Neuron (in vitro differentiated cells): ENCODE data around the gene DUSP18.
A peak's percentile ranks its signal among the peaks of the same experiment; 100 is the strongest.

Experiments
- H2AFZ ChIP-seq: one replicate; pipeline ENCODE4 v1.6.1; 2013; ENCODE audit warnings: low read depth, mild to moderate bottlenecking, inconsistent platforms, low read length, moderate library complexity
- H3K27me3 ChIP-seq: one replicate; pipeline ENCODE4 v1.6.1; 2013; ENCODE audit warnings: low read length; ENCODE audit not compliant: insufficient read depth
- H3K36me3 ChIP-seq: one replicate; pipeline ENCODE4 v1.6.1; 2013; ENCODE audit warnings: low read length; ENCODE audit not compliant: insufficient read depth
- H3K4me1 ChIP-seq: one replicate; pipeline ENCODE4 v1.6.1; 2013; ENCODE audit warnings: low read length; ENCODE audit not compliant: insufficient read depth
- H3K4me3 ChIP-seq: 2 replicates; pipeline ENCODE4 v1.5.1; 2013; ENCODE audit warnings: mild to moderate bottlenecking, low read length, moderate library complexity
- H3K9me3 ChIP-seq: one replicate; pipeline ENCODE4 v1.6.1; 2013; ENCODE audit warnings: low read length

Gene DUSP18

DNA sequence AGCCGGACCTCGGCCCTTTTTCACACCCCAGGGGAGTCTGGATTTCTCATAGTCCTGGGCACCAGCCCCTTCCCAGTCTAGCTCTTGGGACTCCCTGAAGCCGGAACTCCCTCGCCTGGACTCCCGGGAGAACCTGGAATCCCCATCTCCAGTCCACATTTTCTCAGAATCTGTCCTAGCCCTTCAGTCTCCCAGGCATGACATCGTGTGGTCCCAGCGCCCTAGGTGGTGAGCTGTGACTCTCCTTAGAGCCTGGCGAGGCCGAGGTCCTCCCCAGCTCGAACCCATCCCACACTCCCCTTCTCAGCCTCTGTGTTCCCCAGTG lies 673 bp upstream of the DUSP18 start:
- H2AFZ ChIP-seq, result peak overlapping the region; percentile 86
- H3K4me3 ChIP-seq, result peak overlapping the region; percentile 72
- H3K36me3 ChIP-seq, result no peaks in the 10 kb centered on the region

DNA sequence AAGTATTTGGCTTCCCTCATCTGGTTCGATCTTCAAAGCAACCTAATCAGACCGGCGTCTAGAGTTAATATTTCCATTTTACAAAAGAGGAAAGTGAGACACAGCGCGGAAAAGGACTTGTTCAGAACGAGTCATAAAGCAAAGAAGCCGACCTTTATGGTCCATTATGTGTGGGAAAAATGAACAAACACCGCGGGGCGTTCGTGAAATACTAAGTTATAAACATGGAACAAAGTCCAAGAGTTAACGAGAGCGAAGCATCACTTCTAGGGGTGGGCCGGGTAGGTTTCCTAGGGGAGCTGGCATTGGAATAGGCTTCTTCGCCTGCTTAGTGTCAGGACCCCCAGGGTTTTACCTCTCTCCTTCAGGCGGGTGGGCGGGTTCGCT lies 575 bp downstream of the DUSP18 start:
- H3K36me3 ChIP-seq, result no peaks in the 10 kb centered on the region
- H3K9me3 ChIP-seq, result no peaks in the 10 kb centered on the region
- peaks cover 4% of the 10 kb centered on the region for H3K27me3 ChIP-seq
- H3K4me1 ChIP-seq, result peaks cover 13% of the 10 kb centered on the region
- peak overlapping the region; percentile 72 for H3K4me3 ChIP-seq
- peak overlapping the region; percentile 86 for H2AFZ ChIP-seq

More for the DNA sequence above, 673 bp upstream of the DUSP18 start:
- Histone ChIP-seq H3K27me3 (peaks cover 8% of the 10 kb centered on the region), H3K4me1 (peaks cover 13% of the 10 kb centered on the region), H3K9me3 (no peaks in the 10 kb centered on the region)

DNA sequence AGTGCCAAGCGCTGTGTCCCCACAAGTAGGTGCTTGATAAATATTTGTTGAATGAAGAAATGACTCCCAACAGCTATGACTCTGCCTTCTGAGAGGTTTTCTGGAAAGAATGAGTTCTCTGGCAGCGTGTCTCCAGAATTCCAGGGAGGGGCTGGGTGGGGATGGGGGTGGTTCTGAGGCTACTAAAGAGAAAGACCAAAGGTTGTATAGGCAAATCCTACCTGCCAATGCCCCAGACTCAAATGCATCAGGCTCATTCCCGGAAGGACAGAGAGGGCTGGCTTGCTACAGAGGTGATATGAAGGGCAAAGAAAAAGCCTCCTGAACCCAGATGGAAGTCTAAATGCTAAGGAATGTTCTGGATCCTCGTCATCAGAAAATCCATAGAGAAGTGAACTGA lies 1.9 kb downstream of the DUSP18 start:
- H3K4me3 ChIP-seq, result no peak overlapping the region
- peaks cover 13% of the 10 kb centered on the region for H3K4me1 ChIP-seq
- H2AFZ ChIP-seq, result no peak overlapping the region
- H3K27me3 ChIP-seq, result peaks cover 4% of the 10 kb centered on the region
- H3K9me3 ChIP-seq, result no peaks in the 10 kb centered on the region
- H3K36me3 ChIP-seq, result no peaks in the 10 kb centered on the region

DNA sequence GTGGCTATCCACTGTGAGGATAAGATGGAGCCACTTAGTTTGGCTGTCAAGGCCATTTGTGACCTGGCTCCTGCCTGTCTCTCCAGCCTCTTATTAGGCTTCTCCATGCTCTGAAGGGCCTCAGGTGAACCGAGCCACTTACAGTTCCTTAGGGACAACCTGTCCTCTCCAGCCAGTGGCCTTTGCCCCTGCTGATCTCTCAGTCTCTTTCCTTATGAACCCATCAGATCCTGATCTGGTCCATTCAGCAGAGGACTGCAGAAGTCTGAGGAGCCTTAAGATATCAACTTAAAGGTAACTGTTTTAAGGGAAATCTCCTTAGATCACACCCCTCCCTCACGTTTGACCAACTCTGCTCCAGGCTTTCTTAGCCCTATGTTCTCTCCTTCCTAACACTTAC lies 2.4 kb downstream of the DUSP18 start:
- peaks cover 4% of the 10 kb centered on the region for H3K27me3 ChIP-seq
- H3K4me1 ChIP-seq, result peaks cover 13% of the 10 kb centered on the region
- H3K36me3 ChIP-seq, result no peaks in the 10 kb centered on the region
- no peak overlapping the region for H3K4me3 ChIP-seq
- no peaks in the 10 kb centered on the region for H3K9me3 ChIP-seq
- H2AFZ ChIP-seq, result no peak overlapping the region

DNA sequence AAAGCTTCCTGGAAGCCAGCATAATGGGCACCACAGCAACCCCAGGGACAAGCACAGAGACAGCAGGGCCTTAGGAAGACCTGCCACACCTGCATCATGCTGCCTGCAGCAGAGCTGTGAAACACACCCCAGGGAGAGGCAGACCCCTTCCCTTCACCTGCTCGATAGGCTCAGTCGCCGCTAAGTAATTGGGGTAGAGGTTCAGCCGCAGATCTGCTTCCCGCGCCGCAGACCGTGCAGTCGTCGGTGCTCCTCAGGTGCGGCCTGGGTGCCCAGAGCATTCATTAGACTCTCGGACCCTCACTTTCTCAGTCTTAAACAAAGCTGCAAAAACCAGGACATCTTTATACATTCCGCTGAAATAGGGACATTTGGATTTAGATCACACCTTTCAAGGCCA lies 2.9 kb downstream of the DUSP18 start:
- peaks cover 4% of the 10 kb centered on the region for H3K27me3 ChIP-seq
- H3K36me3 ChIP-seq, result no peaks in the 10 kb centered on the region
- H3K4me1 ChIP-seq, result peaks cover 13% of the 10 kb centered on the region
- no peak overlapping the region for H2AFZ ChIP-seq
- no peaks in the 10 kb centered on the region for H3K9me3 ChIP-seq
- H3K4me3 ChIP-seq, result no peak overlapping the region

DNA sequence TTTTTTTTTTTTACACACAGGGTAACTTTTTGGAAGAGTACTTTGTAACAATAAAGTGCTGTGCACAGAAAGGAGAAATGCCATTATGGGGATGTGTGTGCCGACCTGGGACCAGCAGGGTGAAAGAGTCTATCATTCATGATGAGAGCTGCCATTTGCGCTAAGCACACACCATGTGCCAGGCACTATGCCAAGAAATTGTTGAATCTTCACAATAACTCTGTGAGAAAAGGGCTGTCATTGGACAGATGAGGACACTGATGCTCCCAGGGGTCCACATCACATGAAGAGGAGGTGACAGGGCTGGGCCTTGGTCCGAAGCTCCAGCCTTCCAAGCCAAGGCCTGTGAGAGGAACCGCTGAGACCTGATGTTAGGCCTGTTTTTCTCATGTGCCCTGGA lies 5.6 kb downstream of the DUSP18 start:
- Histone ChIP-seq H3K36me3 (no peaks in the 10 kb centered on the region), H2AFZ (no peak overlapping the region), H3K9me3 (no peaks in the 10 kb centered on the region), H3K27me3 (no peaks in the 10 kb centered on the region), H3K4me3 (no peak overlapping the region), H3K4me1 (peaks cover 5% of the 10 kb centered on the region)

DNA sequence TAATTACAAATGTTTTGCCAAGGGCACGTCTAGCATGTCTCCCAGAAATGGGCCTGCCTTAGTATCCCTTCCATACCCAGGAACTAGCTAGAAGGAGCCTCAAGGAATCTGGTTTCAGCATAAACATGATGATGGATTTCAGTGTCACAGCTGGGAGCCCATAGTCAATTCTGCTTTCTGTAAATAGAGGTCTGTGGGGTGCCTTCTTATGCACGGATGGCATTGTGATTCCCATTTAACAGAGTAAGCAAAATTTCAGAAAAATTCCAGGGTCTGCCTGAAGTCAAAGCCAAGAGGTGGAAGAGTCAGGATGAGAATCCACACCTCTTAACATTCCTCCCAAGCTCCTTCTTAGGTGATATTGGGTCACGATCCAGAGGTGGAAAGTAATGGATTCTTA lies 12.1 kb downstream of the DUSP18 start:
- Histone ChIP-seq H3K27me3 (no peaks in the 10 kb centered on the region), H3K36me3 (no peaks in the 10 kb centered on the region), H3K4me3 (no peak overlapping the region), H2AFZ (no peak overlapping the region), H3K9me3 (peaks cover 4% of the 10 kb centered on the region), H3K4me1 (peaks cover 3% of the 10 kb centered on the region)

DNA sequence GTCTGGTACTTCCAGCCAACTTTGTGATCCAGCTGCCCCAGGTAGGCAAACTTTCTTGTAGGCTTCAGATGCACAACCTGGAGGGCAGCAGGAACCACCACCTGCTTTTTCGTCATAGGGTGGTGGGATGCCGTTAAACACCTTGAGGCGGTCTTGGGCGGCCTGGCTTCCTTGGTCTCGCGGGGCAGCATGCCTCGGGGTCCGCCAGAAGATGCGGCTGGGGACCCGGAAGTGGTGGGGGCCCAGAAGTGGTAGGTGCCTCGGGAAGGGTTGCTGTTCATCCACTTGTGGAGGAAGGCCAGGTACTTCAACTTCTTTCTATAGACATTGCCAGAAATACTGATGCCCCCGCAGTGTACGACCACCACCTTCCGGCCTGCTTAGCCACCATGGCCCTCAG lies 13.3 kb downstream of the DUSP18 start:
- Histone ChIP-seq H3K9me3 (peaks cover 4% of the 10 kb centered on the region), H3K4me1 (peaks cover 3% of the 10 kb centered on the region), H2AFZ (no peak overlapping the region), H3K4me3 (no peak overlapping the region), H3K27me3 (no peaks in the 10 kb centered on the region), H3K36me3 (no peaks in the 10 kb centered on the region)

DNA sequence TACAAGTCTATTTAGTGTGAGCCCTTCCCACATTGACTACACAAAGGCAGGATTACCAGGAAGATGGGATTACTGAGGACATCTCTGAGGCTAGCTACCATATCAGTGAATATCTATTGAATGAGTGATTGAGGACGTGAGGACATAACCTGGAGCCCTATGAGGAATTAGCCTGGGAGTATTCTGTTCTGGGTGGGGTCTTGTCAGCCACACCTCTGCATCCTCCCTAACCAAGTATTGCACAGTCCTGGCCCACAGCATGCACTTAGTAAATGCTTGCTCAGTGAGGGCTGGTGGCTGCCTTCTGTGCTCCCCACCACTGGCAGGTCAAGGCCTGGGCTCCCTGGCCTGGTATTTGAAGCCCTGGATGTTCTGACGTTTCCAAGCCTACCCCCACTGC lies 14.8 kb downstream of the DUSP18 start:
- Histone ChIP-seq H3K4me3 (no peak overlapping the region), H2AFZ (no peak overlapping the region), H3K36me3 (no peaks in the 10 kb centered on the region), H3K27me3 (no peaks in the 10 kb centered on the region), H3K4me1 (peaks cover 3% of the 10 kb centered on the region), H3K9me3 (peaks cover 4% of the 10 kb centered on the region)

DNA sequence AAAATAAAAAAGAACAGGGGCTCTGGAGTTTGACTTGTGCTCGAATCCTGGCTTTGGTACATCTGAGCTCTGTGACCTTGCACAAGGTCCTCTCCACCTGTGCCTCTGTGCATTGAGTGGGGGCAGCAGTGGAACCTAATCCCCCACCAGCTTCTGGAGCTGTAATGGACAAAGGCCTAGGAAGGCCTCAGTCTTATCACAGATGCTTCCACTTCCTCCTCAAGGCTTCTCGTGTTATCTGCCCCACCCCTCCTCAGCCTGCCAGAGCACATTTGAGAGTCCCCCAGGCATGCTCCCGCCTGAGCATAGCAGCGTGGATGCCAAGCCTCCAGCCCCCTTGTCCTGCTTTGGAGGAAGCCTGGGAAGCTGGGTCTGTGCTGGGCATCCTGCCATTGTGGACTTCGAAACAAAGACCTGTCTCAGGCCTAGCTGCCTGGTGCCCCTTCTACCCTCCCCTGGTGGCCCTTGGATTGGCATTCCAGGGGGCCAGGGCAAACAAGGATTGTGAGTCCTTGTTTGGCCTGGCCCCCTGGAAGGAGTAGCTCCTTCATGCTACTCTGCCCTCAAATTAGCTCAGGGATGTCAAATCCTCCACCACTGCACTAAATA lies 17.1 kb downstream of the DUSP18 start:
- no peaks in the 10 kb centered on the region for H3K27me3 ChIP-seq
- no peaks in the 10 kb centered on the region for H3K36me3 ChIP-seq

DNA sequence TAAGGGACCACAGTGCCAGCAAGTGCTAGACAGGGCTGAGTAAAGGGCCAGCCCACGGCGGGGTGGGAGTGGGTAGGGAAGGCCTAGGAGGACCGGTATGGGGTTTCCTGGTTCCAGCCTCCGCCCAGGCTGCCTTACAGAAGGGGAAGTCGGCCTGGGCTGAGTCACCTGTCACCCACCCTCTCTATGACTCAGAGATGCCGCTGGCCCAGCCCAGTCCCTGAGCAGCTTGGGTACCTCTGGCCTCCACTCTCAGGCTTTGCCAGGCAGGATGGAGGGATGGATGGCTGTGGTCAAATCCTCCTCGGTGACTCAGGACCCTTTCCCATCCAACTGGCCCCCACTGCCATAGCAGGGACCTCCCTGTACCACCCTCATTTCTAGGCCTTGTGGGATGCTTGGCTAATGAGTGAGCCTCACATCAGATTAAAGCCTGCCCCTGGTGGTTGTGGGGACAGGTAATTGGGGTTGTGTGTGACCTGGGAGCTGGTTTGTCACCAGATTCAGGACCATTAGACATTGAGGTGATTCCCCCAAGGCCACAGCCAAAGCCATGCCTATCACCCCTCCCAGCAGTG lies 18.2 kb downstream of the DUSP18 start:
- no peak overlapping the region for H3K4me3 ChIP-seq

More for the DNA sequence above, 17.1 kb downstream of the DUSP18 start:
- no peak overlapping the region for H2AFZ ChIP-seq
- H3K4me1 ChIP-seq, result peaks cover under 1% of the 10 kb centered on the region
- no peak overlapping the region for H3K4me3 ChIP-seq
- H3K9me3 ChIP-seq, result peaks cover 4% of the 10 kb centered on the region

DNA sequence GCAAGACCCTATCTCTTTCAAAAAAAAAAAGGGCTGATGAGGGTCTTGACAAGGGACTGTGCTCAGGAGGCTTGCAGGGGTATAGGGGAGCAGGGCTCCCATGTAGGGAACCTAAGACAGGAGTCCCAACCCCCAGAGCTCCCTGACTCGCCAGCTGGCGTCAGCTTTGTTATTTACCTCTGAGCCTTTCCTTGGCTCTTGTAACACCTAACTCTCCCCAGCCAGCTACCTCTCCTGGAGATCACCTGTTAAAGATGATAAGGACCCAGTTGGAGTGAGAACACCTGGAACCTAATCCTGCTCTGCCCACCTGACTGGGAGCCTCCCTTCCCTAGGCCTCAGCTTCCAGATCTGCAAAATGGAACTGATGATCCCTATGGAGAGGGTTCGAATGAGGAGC lies 18.9 kb downstream of the DUSP18 start:
- Histone ChIP-seq H3K36me3 (no peaks in the 10 kb centered on the region), H3K9me3 (no peaks in the 10 kb centered on the region)

More for the DNA sequence above, 18.2 kb downstream of the DUSP18 start:
- no peaks in the 10 kb centered on the region for H3K4me1 ChIP-seq
- no peak overlapping the region for H2AFZ ChIP-seq
- H3K36me3 ChIP-seq, result no peaks in the 10 kb centered on the region
- no peaks in the 10 kb centered on the region for H3K27me3 ChIP-seq
- peaks cover 2% of the 10 kb centered on the region for H3K9me3 ChIP-seq

DNA sequence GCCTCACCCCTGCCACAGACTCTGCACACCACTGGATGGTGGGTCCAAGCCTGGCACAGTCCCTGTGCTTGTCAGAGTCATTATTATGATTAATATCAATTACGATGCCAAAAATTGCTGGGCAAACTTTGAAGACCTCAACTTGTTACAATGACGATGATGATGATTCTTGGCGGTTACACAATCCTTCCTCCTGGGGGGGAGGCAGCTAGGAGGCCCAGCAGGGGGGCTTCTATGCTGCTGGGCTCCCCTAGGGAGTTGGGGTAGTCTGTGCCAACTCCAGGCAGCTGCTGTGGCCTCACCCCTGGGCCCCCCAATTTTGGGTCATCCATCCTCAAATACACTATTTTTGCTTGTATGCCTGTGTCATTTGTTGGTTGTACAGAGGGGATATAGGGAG lies 20.1 kb downstream of the DUSP18 start:
- Histone ChIP-seq H3K4me1 (no peaks in the 10 kb centered on the region), H3K27me3 (no peaks in the 10 kb centered on the region), H3K9me3 (no peaks in the 10 kb centered on the region)

More for the DNA sequence above, 18.9 kb downstream of the DUSP18 start:
- no peaks in the 10 kb centered on the region for H3K4me1 ChIP-seq
- no peak overlapping the region for H3K4me3 ChIP-seq
- no peaks in the 10 kb centered on the region for H3K27me3 ChIP-seq
- no peak overlapping the region for H2AFZ ChIP-seq

More for the DNA sequence above, 20.1 kb downstream of the DUSP18 start:
- H3K4me3 ChIP-seq, result no peak overlapping the region
- H3K36me3 ChIP-seq, result no peaks in the 10 kb centered on the region
- no peak overlapping the region for H2AFZ ChIP-seq
